Lung (tissue), 12 donors: ENCODE measurements around the gene CBL. TPM values are rescaled to one million over a fixed set of nuclear protein-coding genes. Genes with fewer than 3 reads are reported as not detected.

ENCODE experiments used
- ATAC-seq: fragments of 200-7000 bp; cut with Tn5 transposase; one replicate; pipeline ENCODE4 v1.9.1; 2020; ENCODE audit warnings: moderate number of reproducible peaks; ENCODE audit not compliant: insufficient read depth, low FRiP score
- DNase-seq, 3 donors: peaks; one replicate each; pipeline ENCODE4 v3.0.0-alpha.2; 2013 to 2017
- H3K27ac ChIP-seq, 2 donors: one replicate each; pipeline ENCODE4 v1.5.1; 2013; ENCODE audit warnings: mild to moderate bottlenecking in 2 of 2, moderate library complexity in 2 of 2, control low read depth in 1 of 2, inconsistent platforms in 1 of 2, low read depth in 1 of 2, low read length in 1 of 2
- H3K27me3 ChIP-seq, 3 donors: one replicate each; pipeline ENCODE4 v1.5.1; 2013; ENCODE audit warnings: low read length in 2 of 3; ENCODE audit not compliant: control insufficient read depth in 3 of 3, insufficient read depth in 3 of 3
- H3K36me3 ChIP-seq, 4 donors: one replicate each; pipeline ENCODE4 v1.5.1; 2013; ENCODE audit warnings: low read length in 4 of 4, mild to moderate bottlenecking in 1 of 4, moderate library complexity in 1 of 4; ENCODE audit not compliant: control insufficient read depth in 4 of 4, insufficient read depth in 4 of 4
- H3K4me1 ChIP-seq, 5 donors: one replicate each; pipeline ENCODE4 v1.5.1; 2013; ENCODE audit warnings: low read length in 5 of 5, mild to moderate bottlenecking in 2 of 5, moderate library complexity in 1 of 5; ENCODE audit not compliant: control insufficient read depth in 5 of 5, insufficient read depth in 5 of 5
- H3K4me3 ChIP-seq: one replicate; pipeline ENCODE4 v1.5.1; 2013; ENCODE audit warnings: mild to moderate bottlenecking, control low read depth, moderate library complexity
- H3K9ac ChIP-seq, 2 donors: one replicate each; pipeline ENCODE4 v1.5.1; 2013; ENCODE audit warnings: low read length in 2 of 2, control low read depth in 1 of 2; ENCODE audit not compliant: insufficient read depth in 1 of 2
- H3K9me3 ChIP-seq, 4 donors: one replicate each; pipeline ENCODE4 v1.5.1; 2013; ENCODE audit warnings: low read length in 3 of 4, mild to moderate bottlenecking in 1 of 4, moderate library complexity in 1 of 4; ENCODE audit not compliant: control insufficient read depth in 4 of 4, insufficient read depth in 3 of 4
- CTCF ChIP-seq: IDR thresholded peaks from 2 replicates; pipeline ENCODE4 v1.5.1; 2012; ENCODE audit warnings: mild to moderate bottlenecking; ENCODE audit errors: control extremely low read depth, extremely low read depth
- WGBS, 2 donors: extraction: QIAGEN DNeasy Blood & Tissue Kit; methylation state at CpG; one replicate each; pipeline ENCODE4 v1.1.7; 2013; 5-methylcytosine and 5-hydroxymethylcytosine counted together
- polyA plus RNA-seq, 2 donors: library from polyadenylated mRNA; stranded (reverse); fragments of 200-250 nt; gene quantifications; one replicate each; pipeline ENCODE4 v1.2.1, GENCODE V29; 2013
- total RNA-seq, 2 donors: library from RNA; depleted of rRNA in 1 of 2; stranded (reverse); fragments of >200 nt in 1 of 2; gene quantifications; one replicate each; pipeline ENCODE4 v1.2.1, GENCODE V29; 2014 to 2021
- donor health status: control.
- donor health status: control.
- donor health status: Bipolar disorder and iron deficiency.
- donor health status: healthy.
- donor health status: DM: yes; HTN: yes; CAD: no.

The CBL gene
- total and polyA plus RNA-seq, 4 donors = 8.7 to 25.1 (median 16.1) TPM

GRCh38 chr11:119336744-119337469, 130.8 kb downstream of the CBL start:
- H3K4me3 ChIP-seq = no peak overlapping the region
- 87 to 92% methylated on average over 9 of the region's 9 CpGs for WGBS, 2 donors
- no peaks in the 10 kb centered on the region for H3K27me3 ChIP-seq
- H3K4me1 ChIP-seq = peaks cover 0 to 63% (median 22%) of the 10 kb centered on the region in 5 donors
- H3K27ac ChIP-seq = no peak overlapping the region
- H3K9ac ChIP-seq = no peak overlapping the region
- no peak for TF ChIP-seq CTCF
- H3K36me3 ChIP-seq = peaks cover 0 to 7% (median 3%) of the 10 kb centered on the region in 4 donors
- no peaks in the 10 kb centered on the region for H3K9me3 ChIP-seq
- DNase-seq (no peak), ATAC-seq (no peak)

GRCh38 chr11:119337581-119338317, 131.6 kb downstream of the CBL start:
- H3K9ac ChIP-seq = no peak overlapping the region
- 48 to 76% methylated on average over 9 of the region's 9 CpGs for WGBS, 2 donors
- no peak for TF ChIP-seq CTCF
- H3K36me3 ChIP-seq = peaks cover 0 to 7% (median 3%) of the 10 kb centered on the region in 4 donors
- no peaks in the 10 kb centered on the region for H3K27me3 ChIP-seq
- H3K4me1 ChIP-seq = peaks cover 0 to 63% (median 22%) of the 10 kb centered on the region in 5 donors
- no peak overlapping the region for H3K4me3 ChIP-seq
- no peak overlapping the region for H3K27ac ChIP-seq
- ATAC-seq = no peak
- DNase-seq = peak; percentile 92 to 96 (median 96)
- no peaks in the 10 kb centered on the region for H3K9me3 ChIP-seq

- no peak for ATAC-seq
- WGBS, 2 donors = 19 to 21% methylated on average over 17 of the region's 17 CpGs
- H3K4me1 ChIP-seq = peaks cover 0 to 59% (median 18%) of the 10 kb centered on the region in 5 donors
- peak in 1 of 3 donors; percentile 92 for DNase-seq
- TF ChIP-seq CTCF = peak; percentile 61
- no peaks in the 10 kb centered on the region for H3K9me3 ChIP-seq
- H3K9ac ChIP-seq = no peak overlapping the region
- H3K27ac ChIP-seq = no peak overlapping the region
- H3K4me3 ChIP-seq = no peak overlapping the region
- H3K27me3 ChIP-seq = no peaks in the 10 kb centered on the region
- H3K36me3 ChIP-seq = peaks cover 0 to 7% (median 3%) of the 10 kb centered on the region in 4 donors
Observed at GRCh38 chr11:119338318-119338890, 132.3 kb downstream of the CBL start.
